ENCODE measurements around the gene MYMK.
"Not testable (repeated sequence)": the region's sequence is repeated elsewhere in the genome, so short reads cannot be mapped to it uniquely, and the experiment has no call there.

The MYMK gene

DNA sequence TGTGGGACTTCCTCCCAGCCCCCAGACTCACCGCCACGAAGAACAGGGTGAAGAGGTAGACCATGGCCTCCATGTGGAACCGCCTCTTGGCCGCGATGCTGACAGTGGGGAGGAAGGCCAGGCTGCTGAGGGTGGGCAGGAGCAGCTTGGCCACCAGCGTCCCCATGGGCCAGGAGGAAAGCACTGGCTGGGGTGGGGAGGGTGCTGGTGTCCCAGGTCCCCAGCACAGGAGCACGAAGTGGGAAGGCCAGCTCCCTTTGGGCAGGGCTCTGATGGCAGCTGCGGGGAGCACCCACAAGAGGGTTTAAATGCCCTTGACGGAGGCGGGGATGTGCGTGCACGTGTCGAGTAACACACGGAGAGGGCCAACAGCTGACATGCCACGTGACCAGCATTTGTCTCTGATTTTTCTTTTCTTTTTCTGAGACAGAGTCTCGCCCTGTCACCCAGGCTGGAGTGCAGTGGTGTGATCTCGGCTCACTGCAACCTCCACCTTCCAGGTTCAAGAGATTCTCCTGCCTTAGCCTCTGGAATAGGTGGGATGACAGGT is at the start of gene MYMK:
Gene MYMK, minus strand, starts transcription at position 281 of the 550 bp plus-strand sequence. Its CDS starts 115 bp downstream, at position 166.
- DNase-seq, result no peak

DNA sequence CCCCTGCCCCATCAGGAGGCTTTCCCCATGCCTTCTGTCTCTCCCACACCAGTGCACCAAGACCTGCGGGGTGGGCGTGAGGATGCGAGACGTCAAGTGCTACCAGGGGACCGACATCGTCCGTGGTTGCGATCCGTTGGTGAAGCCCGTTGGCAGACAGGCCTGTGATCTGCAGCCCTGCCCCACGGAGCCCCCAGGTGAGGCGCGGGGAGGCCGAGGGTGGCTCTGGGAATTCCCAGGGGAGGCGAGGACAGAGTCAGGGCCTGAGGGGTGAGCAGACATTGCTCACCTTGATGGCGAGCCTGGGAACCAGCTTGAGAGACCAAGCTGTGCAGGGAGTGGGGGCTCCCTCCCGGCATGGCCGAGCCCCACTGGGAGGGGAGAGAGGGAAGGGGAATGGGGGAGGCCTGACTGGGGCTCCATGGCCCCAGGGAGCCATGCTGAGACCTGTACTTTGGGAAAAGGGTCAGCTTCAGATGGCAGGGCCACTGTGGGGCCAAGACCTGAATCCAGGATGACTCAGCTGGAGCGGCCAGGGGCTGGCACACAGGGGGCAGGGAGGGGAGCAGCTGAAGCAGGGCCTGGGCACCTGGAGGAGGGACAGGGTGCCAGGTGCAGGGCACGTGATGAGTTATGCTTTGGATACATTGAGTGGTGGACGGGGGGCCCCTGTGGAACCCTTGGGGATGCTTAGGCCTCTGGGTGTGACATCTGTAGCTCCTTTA is 49.2 kb upstream of the MYMK start:
- TF ChIP-seq POLR2A (IDR thresholded peaks at IDR 0.05; ENCODE audit: low read length) (no peak), GATA1 (IDR thresholded peaks at IDR 0.05; ENCODE audit: low read depth, low read length) (no peak)

More for the DNA sequence above, at the start of gene MYMK:
- TF ChIP-seq GATA1 (IDR thresholded peaks at IDR 0.05; ENCODE audit: low read depth, low read length), result no peak
- TF ChIP-seq POLR2A (IDR thresholded peaks at IDR 0.05; ENCODE audit: low read length), result no peak

DNA sequence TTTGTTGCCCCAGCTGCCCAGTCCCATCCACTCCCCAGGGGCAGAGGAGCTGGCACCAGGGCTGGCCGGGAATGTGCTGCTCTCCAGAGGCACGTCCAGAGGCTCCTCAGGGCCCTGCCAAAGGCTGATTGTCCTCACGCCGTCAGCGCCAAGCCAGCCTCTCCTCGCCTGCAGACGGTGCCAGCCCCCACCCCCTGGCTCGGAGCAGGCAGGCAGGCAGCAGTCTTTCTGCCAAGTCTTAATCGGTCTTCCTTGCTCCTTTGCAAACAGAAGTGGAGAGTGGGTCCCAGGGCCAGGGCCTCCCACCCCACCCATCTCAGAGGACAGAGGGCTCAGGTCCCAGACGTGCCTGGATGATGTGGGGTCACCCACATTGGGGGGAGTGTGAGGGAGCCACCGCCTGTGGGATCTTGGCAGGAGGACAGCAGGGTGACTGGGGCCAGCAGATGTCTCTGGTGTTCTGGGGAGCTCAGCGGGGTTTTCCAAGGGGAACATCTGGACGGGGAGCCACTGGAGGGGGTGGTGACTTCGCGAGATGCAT is 48.1 kb upstream of the MYMK start:
- no peak for TF ChIP-seq GATA1 (IDR thresholded peaks at IDR 0.05; ENCODE audit: low read depth, low read length)
- TF ChIP-seq POLR2A (IDR thresholded peaks at IDR 0.05; ENCODE audit: low read length), result no peak
- DNase-seq, result no peak

More for the DNA sequence above, 49.2 kb upstream of the MYMK start:
- no peak for DNase-seq

- DNase-seq, result no peak
- TF ChIP-seq POLR2A (IDR thresholded peaks at IDR 0.05; ENCODE audit: low read length) (no peak), GATA1 (IDR thresholded peaks at IDR 0.05; ENCODE audit: low read depth, low read length) (no peak)
Observed at GRCh38 chr9:133571896-133572595, 47.3 kb upstream of the MYMK start.

DNA sequence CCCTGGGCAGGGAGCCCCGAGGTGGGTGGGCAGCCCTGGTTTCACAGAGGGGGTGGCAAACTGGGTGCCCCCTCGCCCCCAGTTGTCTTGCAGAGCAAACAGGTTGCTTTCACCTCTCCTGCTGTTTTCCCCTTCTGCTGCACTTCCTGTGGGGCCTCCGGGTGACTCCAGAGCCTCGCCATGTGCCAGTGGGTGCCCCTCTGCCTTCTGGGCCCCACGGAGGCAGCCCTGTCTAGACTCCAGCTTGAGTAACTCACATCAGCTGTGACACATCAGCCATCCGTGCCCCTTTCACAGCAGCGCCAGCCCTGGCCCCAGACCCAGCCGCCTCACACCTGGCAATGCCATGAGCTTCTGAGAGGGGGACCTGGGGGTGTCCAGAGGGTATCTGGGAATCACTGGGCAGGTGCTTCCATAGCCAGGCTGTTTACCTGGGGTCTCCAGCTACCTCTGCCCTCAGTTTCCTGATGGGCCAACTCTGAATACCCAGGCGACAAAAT is 46.7 kb upstream of the MYMK start:
- TF ChIP-seq GATA1 (IDR thresholded peaks at IDR 0.05; ENCODE audit: low read depth, low read length) (no peak), POLR2A (IDR thresholded peaks at IDR 0.05; ENCODE audit: low read length) (no peak)
- DNase-seq, result no peak

DNA sequence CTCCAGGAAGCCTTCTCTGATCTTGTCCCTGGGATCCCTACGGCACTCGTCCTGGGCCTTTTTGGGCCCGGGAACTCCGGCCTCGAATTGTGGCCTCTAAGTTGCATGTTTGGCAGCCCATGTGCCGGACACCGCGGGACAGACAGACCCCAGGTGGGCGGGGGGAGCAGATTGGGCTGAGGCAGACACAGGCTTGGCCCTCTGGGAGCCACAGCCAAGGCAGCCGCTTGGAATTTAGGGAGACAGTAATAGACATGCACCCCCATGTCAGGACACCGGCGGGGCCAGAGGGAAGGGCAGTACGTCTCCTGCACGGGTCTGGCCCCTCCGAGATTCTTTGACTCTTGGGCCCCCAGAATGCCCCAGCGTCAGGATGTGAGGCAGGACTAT is 45.9 kb upstream of the MYMK start:
- no peak for TF ChIP-seq GATA1 (IDR thresholded peaks at IDR 0.05; ENCODE audit: low read depth, low read length)
- DNase-seq, result no peak

DNA sequence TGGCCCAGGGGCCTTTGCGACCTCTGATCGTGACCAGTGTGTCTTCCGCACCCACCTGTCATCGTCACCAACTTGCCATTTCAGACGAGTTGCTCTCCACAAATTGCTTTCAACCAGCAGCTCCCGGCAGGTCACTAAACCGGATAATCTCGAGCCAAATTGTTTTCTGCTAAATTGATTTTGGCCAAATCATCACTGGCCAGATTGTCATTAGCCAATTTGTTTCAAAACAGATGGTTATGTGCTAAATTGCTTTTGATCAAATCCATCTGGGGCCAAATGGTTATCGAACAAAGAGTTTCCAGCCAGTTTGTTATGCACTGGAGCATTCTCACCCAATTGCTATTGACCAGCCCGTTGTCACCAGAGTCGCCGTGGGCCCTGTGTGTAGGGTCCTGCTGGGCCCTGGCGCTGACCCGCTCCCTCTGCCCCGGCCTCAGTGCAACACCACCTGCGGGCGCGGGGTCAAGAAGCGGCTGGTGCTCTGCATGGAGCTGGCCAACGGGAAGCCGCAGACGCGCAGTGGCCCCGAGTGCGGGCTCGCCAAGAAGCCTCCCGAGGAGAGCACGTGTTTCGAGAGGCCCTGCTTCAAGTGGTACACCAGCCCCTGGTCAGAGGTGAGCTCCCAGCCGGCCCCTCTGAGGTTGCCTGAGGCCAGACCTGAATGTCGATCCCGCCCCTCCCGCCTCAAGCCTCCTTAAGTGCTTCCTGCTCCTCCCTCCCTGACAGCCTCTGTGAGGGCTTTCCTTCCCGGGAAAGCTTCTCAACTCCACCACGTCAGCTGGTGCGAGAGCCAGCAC is 45.3 kb upstream of the MYMK start:
- no peak for DNase-seq
- TF ChIP-seq POLR2A (IDR thresholded peaks at IDR 0.05; ENCODE audit: low read length) (no peak), GATA1 (IDR thresholded peaks at IDR 0.05; ENCODE audit: low read depth, low read length) (no peak)

- TF ChIP-seq POLR2A (IDR thresholded peaks at IDR 0.05; ENCODE audit: low read length) (no peak), GATA1 (IDR thresholded peaks at IDR 0.05; ENCODE audit: low read depth, low read length) (no peak)
Observed at GRCh38 chr9:133569121-133569785, 44.5 kb upstream of the MYMK start.

DNA sequence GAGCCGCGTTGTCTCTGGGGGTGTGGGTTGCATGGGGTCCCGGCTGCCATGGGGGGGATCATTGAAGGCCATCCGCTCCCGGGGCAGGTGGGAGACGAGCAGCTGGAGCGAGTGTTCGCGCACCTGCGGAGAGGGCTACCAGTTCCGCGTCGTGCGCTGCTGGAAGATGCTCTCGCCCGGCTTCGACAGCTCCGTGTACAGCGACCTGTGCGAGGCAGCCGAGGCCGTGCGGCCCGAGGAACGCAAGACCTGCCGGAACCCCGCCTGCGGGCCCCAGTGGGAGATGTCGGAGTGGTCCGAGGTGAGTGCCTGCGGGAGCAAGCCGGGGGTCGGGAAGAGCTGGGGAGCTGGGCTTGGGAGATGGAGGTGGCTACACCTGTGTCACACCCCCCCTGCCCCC is 43.4 kb upstream of the MYMK start:
- DNase-seq, result no peak
- TF ChIP-seq POLR2A (IDR thresholded peaks at IDR 0.05; ENCODE audit: low read length) (no peak), GATA1 (IDR thresholded peaks at IDR 0.05; ENCODE audit: low read depth, low read length) (no peak)

More at GRCh38 chr9:133569121-133569785, 44.5 kb upstream of the MYMK start:
- no peak for DNase-seq

DNA sequence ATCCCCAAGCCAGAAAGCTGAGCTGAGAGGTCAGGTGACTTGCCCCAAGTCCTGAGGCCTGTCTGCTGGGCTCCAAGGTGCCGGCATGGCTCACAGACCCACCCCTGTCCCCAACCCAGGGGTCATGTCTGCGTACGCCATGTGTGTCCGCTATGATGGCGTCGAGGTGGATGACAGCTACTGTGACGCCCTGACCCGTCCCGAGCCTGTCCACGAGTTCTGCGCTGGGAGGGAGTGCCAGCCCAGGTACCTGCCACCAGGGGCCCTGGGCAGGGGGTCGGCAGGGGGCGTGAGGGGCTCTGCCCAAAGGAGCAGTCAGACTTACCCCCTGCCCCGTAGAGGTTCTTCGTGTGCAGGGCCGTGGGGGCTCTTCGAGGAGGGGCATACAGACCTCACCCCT is 42.1 kb upstream of the MYMK start:
- TF ChIP-seq POLR2A (IDR thresholded peaks at IDR 0.05; ENCODE audit: low read length) (no peak), GATA1 (IDR thresholded peaks at IDR 0.05; ENCODE audit: low read depth, low read length) (no peak)
- DNase-seq, result no peak

GRCh38 chr9:133566382-133566781 is 41.6 kb upstream of the MYMK start:
- no peak for DNase-seq
- no peak for TF ChIP-seq GATA1 (IDR thresholded peaks at IDR 0.05; ENCODE audit: low read depth, low read length)

DNA sequence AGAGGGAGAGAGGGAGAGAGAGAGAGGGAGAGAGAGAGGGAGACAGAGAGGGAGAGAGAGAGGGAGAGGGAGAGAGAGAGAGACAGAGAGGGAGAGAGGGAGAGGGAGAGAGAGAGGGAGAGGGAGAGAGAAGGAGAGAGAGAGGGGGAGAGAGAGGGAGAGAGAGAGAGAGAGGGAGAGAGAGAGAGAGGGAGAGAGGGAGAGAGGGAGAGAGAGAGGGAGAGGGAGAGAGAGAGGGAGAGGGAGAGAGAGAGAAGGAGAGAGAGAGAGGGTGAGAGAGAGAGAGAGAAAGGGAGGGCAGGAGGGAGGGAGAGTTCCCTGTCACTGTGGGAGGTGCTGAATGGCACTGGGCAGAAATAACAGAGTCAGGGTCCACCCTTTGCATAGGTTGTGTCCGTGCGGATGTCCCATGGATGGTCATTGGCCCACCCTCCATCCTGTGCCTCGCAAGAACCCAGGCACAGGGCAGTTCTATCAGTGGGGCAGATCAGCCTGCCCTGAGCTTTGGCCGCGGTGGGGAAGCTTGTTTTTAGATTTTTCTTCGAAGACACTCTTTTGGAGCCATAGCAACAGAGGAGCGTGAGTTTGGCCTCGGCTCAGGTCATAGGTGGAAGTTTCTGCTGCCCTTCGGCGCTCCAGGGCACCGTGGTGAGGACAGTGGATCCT is 39.8 kb upstream of the MYMK start:
- DNase-seq, result no peak
- TF ChIP-seq POLR2A (IDR thresholded peaks at IDR 0.05; ENCODE audit: low read length), result no peak
- no peak for TF ChIP-seq GATA1 (IDR thresholded peaks at IDR 0.05; ENCODE audit: low read depth, low read length)

DNA sequence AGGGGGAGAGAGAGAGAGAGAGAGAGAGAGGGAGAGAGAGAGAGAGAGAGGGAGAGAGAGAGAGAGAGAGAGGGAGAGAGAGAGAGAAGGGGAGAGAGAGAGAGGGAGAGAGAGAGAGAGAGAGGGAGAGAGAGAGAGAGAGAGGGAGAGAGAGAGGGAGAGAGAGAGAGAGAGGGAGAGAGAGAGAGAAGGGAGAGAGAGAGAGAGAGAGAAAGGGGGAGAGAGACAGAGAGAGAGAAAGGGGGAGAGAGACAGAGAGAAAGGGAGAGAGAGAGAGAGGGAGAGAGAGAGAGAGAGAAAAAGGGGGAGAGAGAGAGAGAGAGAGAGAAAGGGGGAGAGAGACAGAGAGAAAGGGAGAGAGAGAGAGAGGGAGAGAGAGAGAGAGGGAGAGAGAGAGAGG is 39.1 kb upstream of the MYMK start:
- DNase-seq, result not testable (repeated sequence)
